Neural cell (in vitro differentiated cells): ENCODE data around the gene RPL10A. TPM values are rescaled to one million over a fixed set of nuclear protein-coding genes. Genes with fewer than 3 reads are reported as not detected.

Experiments used
- H2AFZ ChIP-seq: fragments of 200-600, 300-800 bp; sonication (generic), shearing (Covaris generic); 2 replicates; pipeline ENCODE4 v1.6.0; 2014; ENCODE audit warnings: low read depth, mild to moderate bottlenecking, antibody characterized with exemption, low read length, moderate library complexity
- H3F3A ChIP-seq: fragments of 200-600 bp; shearing (Covaris generic); 2 replicates; pipeline ENCODE4 v1.6.1; 2016; ENCODE audit warnings: mild to moderate bottlenecking, moderate library complexity, mixed read lengths, antibody characterized with exemption, low read length; ENCODE audit not compliant: insufficient read depth, poor library complexity, severe bottlenecking
- H3K27ac ChIP-seq: fragments of 200-600, 300-800 bp; sonication (generic), shearing (Covaris generic); 2 replicates; pipeline ENCODE4 v1.5.1; 2014; ENCODE audit warnings: mild to moderate bottlenecking, low read length, moderate library complexity
- H3K27me3 ChIP-seq: fragments of 300-800, 200-600 bp; sonication (generic), shearing (Covaris generic); 2 replicates; pipeline ENCODE4 v1.6.0; 2014; ENCODE audit warnings: mild to moderate bottlenecking, low read depth, low read length, moderate library complexity; ENCODE audit not compliant: insufficient read depth
- H3K36me3 ChIP-seq: fragments of 300-800, 200-600 bp; sonication (generic), shearing (Covaris generic); 2 replicates; pipeline ENCODE4 v1.5.1; 2014; ENCODE audit warnings: mild to moderate bottlenecking, antibody characterized with exemption, low read length, moderate library complexity; ENCODE audit not compliant: insufficient read depth
- H3K4me2 ChIP-seq: fragments of 300-800, 200-600 bp; sonication (generic), shearing (Covaris generic); 2 replicates; pipeline ENCODE4 v1.6.0; 2014; ENCODE audit warnings: mild to moderate bottlenecking, low read length
- H3K4me3 ChIP-seq: fragments of 300-800, 200-600 bp; sonication (generic), shearing (Covaris generic); 2 replicates; pipeline ENCODE4 v1.5.1; 2014; ENCODE audit warnings: mild to moderate bottlenecking, low read length, moderate library complexity
- H3K79me2 ChIP-seq: fragments of 200-600 bp; shearing (Covaris generic); replicated peaks from 2 replicates; pipeline ENCODE4 v1.6.0; 2014; ENCODE audit warnings: mild to moderate bottlenecking, low read length, moderate library complexity; ENCODE audit not compliant: insufficient read depth
- H3K9ac ChIP-seq: fragments of 300-800, 200-600 bp; sonication (generic), shearing (Covaris generic); 2 replicates; pipeline ENCODE4 v1.6.1; 2016; ENCODE audit warnings: mild to moderate bottlenecking, low read length, mixed read lengths
- H3K9me2 ChIP-seq: fragments of 200-600 bp; shearing (Covaris generic); 2 replicates; pipeline ENCODE4 v1.6.1; 2016; ENCODE audit warnings: mild to moderate bottlenecking, low read length, mixed read lengths; ENCODE audit not compliant: insufficient read depth
- H3K9me3 ChIP-seq: fragments of 200-600, 300-800 bp; sonication (generic), shearing (Covaris generic); 2 replicates; pipeline ENCODE4 v1.6.1; 2016; ENCODE audit warnings: mild to moderate bottlenecking, mixed run types, low read length, moderate library complexity, mixed read lengths
- H4K20me1 ChIP-seq: fragments of 200-600 bp; shearing (Covaris generic); 2 replicates; pipeline ENCODE4 v1.6.1; 2016; ENCODE audit warnings: mild to moderate bottlenecking, mixed run types; ENCODE audit not compliant: insufficient read depth
- EP300 ChIP-seq: fragments of 450-650 bp; conservative IDR thresholded peaks from 2 replicates; pipeline ENCODE4 v1.6.1; 2014; ENCODE audit warnings: antibody characterized with exemption, mild to moderate bottlenecking, moderate library complexity; ENCODE audit not compliant: poor library complexity, severe bottlenecking
- EZH2 ChIP-seq: fragments of 200-600, 300-800 bp; shearing (Covaris generic), sonication (generic); IDR thresholded peaks from 2 replicates; pipeline ENCODE4 v1.6.1; 2014; ENCODE audit warnings: antibody characterized with exemption, low read length, borderline replicate concordance, mild to moderate bottlenecking; ENCODE audit not compliant: insufficient read depth, poor library complexity, severe bottlenecking
- MXI1 ChIP-seq: fragments of 450-650 bp; conservative IDR thresholded peaks from 2 replicates; pipeline ENCODE4 v1.6.1; 2014; ENCODE audit warnings: antibody characterized with exemption, mild to moderate bottlenecking; ENCODE audit not compliant: poor library complexity, severe bottlenecking
- POLR2AphosphoS5 ChIP-seq: IDR thresholded peaks from 2 replicates; pipeline ENCODE4 v1.6.1; 2012
- RAD21 ChIP-seq: fragments of 450-650 bp; conservative IDR thresholded peaks from 2 replicates; pipeline ENCODE4 v1.6.1; 2014; ENCODE audit warnings: antibody characterized with exemption, mild to moderate bottlenecking, moderate library complexity
- SMC3 ChIP-seq: fragments of 450-650 bp; conservative IDR thresholded peaks from 2 replicates; pipeline ENCODE4 v1.6.1; 2014; ENCODE audit warnings: antibody characterized with exemption, mild to moderate bottlenecking, moderate library complexity; ENCODE audit not compliant: poor library complexity
- TAF1 ChIP-seq: IDR thresholded peaks from 2 replicates; pipeline ENCODE4 v1.6.1; 2012; ENCODE audit warnings: low read depth
- polyA plus RNA-seq: library from polyadenylated mRNA; depleted of rRNA; stranded (reverse); fragments of >200 nt; gene quantifications from 2 replicates; pipeline ENCODE4 v1.2.3, GENCODE V29; 2014
- TF ChIP-seq, protein P1 (sequence below): IDR thresholded peaks from 2 replicates; pipeline ENCODE4 v1.6.1; 2012; ENCODE audit warnings: borderline replicate concordance
- TF ChIP-seq, protein P2 (sequence below): fragments of 450-650 bp; IDR thresholded peaks from 2 replicates; pipeline ENCODE4 v1.5.1; 2014; ENCODE audit warnings: antibody characterized with exemption, mild to moderate bottlenecking, moderate library complexity; ENCODE audit not compliant: poor library complexity, severe bottlenecking

The RPL10A gene
- polyA plus RNA-seq, 1 donor from 2014 or later: 1,049 TPM

DNA sequence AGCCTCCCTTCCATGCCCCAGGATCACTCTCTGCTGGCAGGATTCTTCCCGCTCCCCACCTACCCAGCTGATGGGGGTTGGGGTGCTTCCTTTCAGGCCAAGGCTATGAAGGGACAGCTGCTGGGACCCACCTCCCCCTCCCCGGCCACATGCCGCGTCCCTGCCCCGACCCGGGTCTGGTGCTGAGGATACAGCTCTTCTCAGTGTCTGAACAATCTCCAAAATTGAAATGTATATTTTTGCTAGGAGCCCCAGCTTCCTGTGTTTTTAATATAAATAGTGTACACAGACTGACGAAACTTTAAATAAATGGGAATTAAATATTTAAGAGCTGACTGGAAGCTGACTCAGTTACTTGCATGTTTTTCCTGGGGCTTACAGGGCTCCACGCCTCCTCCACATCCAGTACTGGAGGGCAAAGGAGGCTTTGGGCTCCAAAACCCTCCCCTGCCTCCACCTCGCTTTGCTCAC lies 40.3 kb upstream of the RPL10A start:
- H3K9me3 ChIP-seq: no peaks in the 10 kb centered on the region
- no peaks in the 10 kb centered on the region for H3F3A ChIP-seq
- H3K36me3 ChIP-seq: no peaks in the 10 kb centered on the region
- no peak overlapping the region for H3K27ac ChIP-seq
- no peak overlapping the region for H3K4me3 ChIP-seq
- H3K4me2 ChIP-seq: no peak overlapping the region
- H2AFZ ChIP-seq: no peak overlapping the region
- H3K9ac ChIP-seq: no peak overlapping the region
- H3K79me2 ChIP-seq: no peaks in the 10 kb centered on the region
- no peaks in the 10 kb centered on the region for H3K9me2 ChIP-seq
- no peaks in the 10 kb centered on the region for H3K27me3 ChIP-seq
- no peaks in the 10 kb centered on the region for H4K20me1 ChIP-seq
- TF ChIP-seq, protein P1, sequence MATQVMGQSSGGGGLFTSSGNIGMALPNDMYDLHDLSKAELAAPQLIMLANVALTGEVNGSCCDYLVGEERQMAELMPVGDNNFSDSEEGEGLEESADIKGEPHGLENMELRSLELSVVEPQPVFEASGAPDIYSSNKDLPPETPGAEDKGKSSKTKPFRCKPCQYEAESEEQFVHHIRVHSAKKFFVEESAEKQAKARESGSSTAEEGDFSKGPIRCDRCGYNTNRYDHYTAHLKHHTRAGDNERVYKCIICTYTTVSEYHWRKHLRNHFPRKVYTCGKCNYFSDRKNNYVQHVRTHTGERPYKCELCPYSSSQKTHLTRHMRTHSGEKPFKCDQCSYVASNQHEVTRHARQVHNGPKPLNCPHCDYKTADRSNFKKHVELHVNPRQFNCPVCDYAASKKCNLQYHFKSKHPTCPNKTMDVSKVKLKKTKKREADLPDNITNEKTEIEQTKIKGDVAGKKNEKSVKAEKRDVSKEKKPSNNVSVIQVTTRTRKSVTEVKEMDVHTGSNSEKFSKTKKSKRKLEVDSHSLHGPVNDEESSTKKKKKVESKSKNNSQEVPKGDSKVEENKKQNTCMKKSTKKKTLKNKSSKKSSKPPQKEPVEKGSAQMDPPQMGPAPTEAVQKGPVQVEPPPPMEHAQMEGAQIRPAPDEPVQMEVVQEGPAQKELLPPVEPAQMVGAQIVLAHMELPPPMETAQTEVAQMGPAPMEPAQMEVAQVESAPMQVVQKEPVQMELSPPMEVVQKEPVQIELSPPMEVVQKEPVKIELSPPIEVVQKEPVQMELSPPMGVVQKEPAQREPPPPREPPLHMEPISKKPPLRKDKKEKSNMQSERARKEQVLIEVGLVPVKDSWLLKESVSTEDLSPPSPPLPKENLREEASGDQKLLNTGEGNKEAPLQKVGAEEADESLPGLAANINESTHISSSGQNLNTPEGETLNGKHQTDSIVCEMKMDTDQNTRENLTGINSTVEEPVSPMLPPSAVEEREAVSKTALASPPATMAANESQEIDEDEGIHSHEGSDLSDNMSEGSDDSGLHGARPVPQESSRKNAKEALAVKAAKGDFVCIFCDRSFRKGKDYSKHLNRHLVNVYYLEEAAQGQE: no peak
- no peak for TF ChIP-seq EZH2
- TF ChIP-seq, protein P2, sequence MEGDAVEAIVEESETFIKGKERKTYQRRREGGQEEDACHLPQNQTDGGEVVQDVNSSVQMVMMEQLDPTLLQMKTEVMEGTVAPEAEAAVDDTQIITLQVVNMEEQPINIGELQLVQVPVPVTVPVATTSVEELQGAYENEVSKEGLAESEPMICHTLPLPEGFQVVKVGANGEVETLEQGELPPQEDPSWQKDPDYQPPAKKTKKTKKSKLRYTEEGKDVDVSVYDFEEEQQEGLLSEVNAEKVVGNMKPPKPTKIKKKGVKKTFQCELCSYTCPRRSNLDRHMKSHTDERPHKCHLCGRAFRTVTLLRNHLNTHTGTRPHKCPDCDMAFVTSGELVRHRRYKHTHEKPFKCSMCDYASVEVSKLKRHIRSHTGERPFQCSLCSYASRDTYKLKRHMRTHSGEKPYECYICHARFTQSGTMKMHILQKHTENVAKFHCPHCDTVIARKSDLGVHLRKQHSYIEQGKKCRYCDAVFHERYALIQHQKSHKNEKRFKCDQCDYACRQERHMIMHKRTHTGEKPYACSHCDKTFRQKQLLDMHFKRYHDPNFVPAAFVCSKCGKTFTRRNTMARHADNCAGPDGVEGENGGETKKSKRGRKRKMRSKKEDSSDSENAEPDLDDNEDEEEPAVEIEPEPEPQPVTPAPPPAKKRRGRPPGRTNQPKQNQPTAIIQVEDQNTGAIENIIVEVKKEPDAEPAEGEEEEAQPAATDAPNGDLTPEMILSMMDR: no peak
- TF ChIP-seq SMC3: no peak
- TF ChIP-seq TAF1: no peak
- TF ChIP-seq EP300: no peak
- no peak for TF ChIP-seq POLR2AphosphoS5
- no peak for TF ChIP-seq RAD21
- TF ChIP-seq MXI1: no peak

DNA sequence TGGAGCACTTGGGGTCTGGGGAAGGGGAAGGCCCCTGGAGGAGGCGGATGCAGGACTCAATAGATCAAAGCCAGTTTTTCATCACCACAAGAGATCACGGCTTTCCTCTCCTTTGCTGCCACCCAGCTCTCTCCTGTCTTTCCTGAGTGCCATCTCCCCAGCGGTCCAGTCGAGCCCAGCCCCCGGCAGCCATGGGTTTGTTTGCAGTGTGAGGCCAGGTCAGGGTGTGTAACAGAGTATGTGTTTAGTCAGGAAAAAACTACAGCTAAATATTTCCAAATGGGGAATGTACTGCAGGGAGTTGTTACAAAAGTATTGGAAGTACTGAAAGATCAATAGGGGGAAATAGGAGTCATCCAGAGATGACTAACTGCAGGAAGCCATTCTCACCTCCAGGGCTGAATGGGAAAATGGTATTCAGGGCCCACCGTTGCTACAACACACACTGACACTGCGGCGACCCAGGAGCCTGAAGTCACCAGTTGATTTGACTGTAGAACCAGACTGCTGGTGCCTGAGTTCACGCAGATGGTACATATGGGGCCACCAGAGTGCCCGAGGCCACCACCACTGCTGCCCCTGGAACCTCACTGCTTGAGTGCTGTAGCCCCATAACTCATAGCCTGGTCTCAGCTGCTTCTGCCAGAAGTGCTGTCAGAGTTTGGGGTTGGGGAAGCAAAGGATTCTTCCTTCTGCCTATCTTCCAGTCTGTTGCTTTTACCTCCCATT lies 39.6 kb upstream of the RPL10A start:
- H3K9me3 ChIP-seq: no peaks in the 10 kb centered on the region
- H3K4me3 ChIP-seq: no peak overlapping the region
- no peaks in the 10 kb centered on the region for H3K79me2 ChIP-seq
- no peaks in the 10 kb centered on the region for H4K20me1 ChIP-seq
- H3K9me2 ChIP-seq: no peaks in the 10 kb centered on the region
- H3F3A ChIP-seq: no peaks in the 10 kb centered on the region
- H3K36me3 ChIP-seq: no peaks in the 10 kb centered on the region
- TF ChIP-seq EP300 (no peak), TAF1 (no peak), RAD21 (no peak), MXI1 (no peak), SMC3 (no peak), EZH2 (no peak), POLR2AphosphoS5 (no peak)
- TF ChIP-seq, protein P2: no peak
- TF ChIP-seq, protein P1: no peak
- H3K27ac ChIP-seq: no peak overlapping the region
- no peak overlapping the region for H2AFZ ChIP-seq
- H3K9ac ChIP-seq: no peak overlapping the region
- H3K4me2 ChIP-seq: no peak overlapping the region
- H3K27me3 ChIP-seq: no peaks in the 10 kb centered on the region
